ENCODE data around the gene OR14J1.
"Not testable (repeated sequence)": the region's sequence is repeated elsewhere in the genome, so short reads cannot be mapped to it uniquely, and the experiment has no call there.

OR14J1 gene

GRCh38 chr6:29301316-29301715 lies at the start of gene OR14J1:
Gene OR14J1 (plus strand): TSS chr6:29301701. CDS start chr6:29306690, 4,989 bp downstream.
- ATAC-seq: no peak
- H3K27ac Mint-ChIP-seq: no peak within 1 kb of the TSS
- H3K9me3 Mint-ChIP-seq: no peaks in the 10 kb centered on the region
- H3K36me3 Mint-ChIP-seq: no peaks in the 10 kb centered on the region
- H3K27me3 Mint-ChIP-seq: peaks cover 9% of the 10 kb centered on the region
- H3K4me1 Mint-ChIP-seq: no peaks in the 10 kb centered on the region
- H3K4me3 Mint-ChIP-seq: no peak within 1 kb of the TSS

- H3K9me3 Mint-ChIP-seq: peaks cover 32% of the 10 kb centered on the region
- H3K4me3 Mint-ChIP-seq: no peak overlapping the region
- no peak for ATAC-seq
- no peaks in the 10 kb centered on the region for H3K4me1 Mint-ChIP-seq
- peaks cover 56% of the 10 kb centered on the region for H3K27me3 Mint-ChIP-seq
- H3K36me3 Mint-ChIP-seq: no peaks in the 10 kb centered on the region
- no peak overlapping the region for H3K27ac Mint-ChIP-seq
These were observed 49.8 kb upstream of the OR14J1 start for GRCh38 chr6:29251736-29252135.

- Mint-ChIP-seq H3K27ac (no peak overlapping the region), H3K9me3 (peaks cover 22% of the 10 kb centered on the region), H3K27me3 (peaks cover 18% of the 10 kb centered on the region), H3K4me1 (no peaks in the 10 kb centered on the region), H3K36me3 (no peaks in the 10 kb centered on the region), H3K4me3 (no peak overlapping the region)
- no peak for ATAC-seq
These were observed 46.0 kb upstream of the OR14J1 start for GRCh38 chr6:29255530-29255929.

- H3K4me3 Mint-ChIP-seq: no peak overlapping the region
- H3K9me3 Mint-ChIP-seq: peaks cover 4% of the 10 kb centered on the region
- no peaks in the 10 kb centered on the region for H3K36me3 Mint-ChIP-seq
- ATAC-seq: no peak
- no peak overlapping the region for H3K27ac Mint-ChIP-seq
- peaks cover 15% of the 10 kb centered on the region for H3K27me3 Mint-ChIP-seq
- no peaks in the 10 kb centered on the region for H3K4me1 Mint-ChIP-seq
These were observed 41.8 kb upstream of the OR14J1 start for GRCh38 chr6:29259721-29260120.

- Mint-ChIP-seq H3K27me3 (peaks cover 22% of the 10 kb centered on the region), H3K4me3 (no peak overlapping the region), H3K27ac (no peak overlapping the region), H3K4me1 (no peaks in the 10 kb centered on the region), H3K36me3 (no peaks in the 10 kb centered on the region), H3K9me3 (peaks cover 4% of the 10 kb centered on the region)
- no peak for ATAC-seq
These were observed 38.5 kb upstream of the OR14J1 start for GRCh38 chr6:29263001-29263400.

GRCh38 chr6:29294499-29294914 lies 7.0 kb upstream of the OR14J1 start:
- no peaks in the 10 kb centered on the region for H3K4me1 Mint-ChIP-seq
- no peaks in the 10 kb centered on the region for H3K36me3 Mint-ChIP-seq
- H3K27ac Mint-ChIP-seq: no peak overlapping the region
- no peak for ATAC-seq
- no peak overlapping the region for H3K4me3 Mint-ChIP-seq
- peaks cover 29% of the 10 kb centered on the region for H3K27me3 Mint-ChIP-seq
- no peaks in the 10 kb centered on the region for H3K9me3 Mint-ChIP-seq

GRCh38 chr6:29295181-29295585 lies 6.3 kb upstream of the OR14J1 start:
- Mint-ChIP-seq H3K4me3 (no peak overlapping the region), H3K9me3 (no peaks in the 10 kb centered on the region), H3K36me3 (no peaks in the 10 kb centered on the region), H3K27me3 (peaks cover 26% of the 10 kb centered on the region), H3K4me1 (no peaks in the 10 kb centered on the region), H3K27ac (no peak overlapping the region)
- ATAC-seq: no peak

- H3K27me3 Mint-ChIP-seq: peaks cover 22% of the 10 kb centered on the region
- H3K4me3 Mint-ChIP-seq: no peak overlapping the region
- no peaks in the 10 kb centered on the region for H3K36me3 Mint-ChIP-seq
- ATAC-seq: no peak
- H3K4me1 Mint-ChIP-seq: no peaks in the 10 kb centered on the region
- H3K9me3 Mint-ChIP-seq: no peaks in the 10 kb centered on the region
- no peak overlapping the region for H3K27ac Mint-ChIP-seq
These were observed 5.9 kb upstream of the OR14J1 start for GRCh38 chr6:29295623-29296022.

- H3K9me3 Mint-ChIP-seq: no peaks in the 10 kb centered on the region
- no peaks in the 10 kb centered on the region for H3K36me3 Mint-ChIP-seq
- ATAC-seq: no peak
- no peaks in the 10 kb centered on the region for H3K4me1 Mint-ChIP-seq
- H3K27ac Mint-ChIP-seq: no peak overlapping the region
- peaks cover 16% of the 10 kb centered on the region for H3K27me3 Mint-ChIP-seq
- no peak overlapping the region for H3K4me3 Mint-ChIP-seq
These were observed 18.4 kb downstream of the OR14J1 start for GRCh38 chr6:29319931-29320330.

GRCh38 chr6:29323332-29323731 lies 21.8 kb downstream of the OR14J1 start:
- not testable (repeated sequence) for ATAC-seq, H3K36me3 Mint-ChIP-seq, H3K4me3 Mint-ChIP-seq, H3K4me1 Mint-ChIP-seq, H3K9me3 Mint-ChIP-seq, H3K27ac Mint-ChIP-seq
- peaks cover 12% of the 10 kb centered on the region for H3K27me3 Mint-ChIP-seq

GRCh38 chr6:29325777-29326176 lies 24.3 kb downstream of the OR14J1 start:
- Mint-ChIP-seq H3K4me3 (no peak overlapping the region), H3K9me3 (no peaks in the 10 kb centered on the region), H3K4me1 (no peaks in the 10 kb centered on the region), H3K27ac (no peak overlapping the region), H3K27me3 (peaks cover 21% of the 10 kb centered on the region), H3K36me3 (no peaks in the 10 kb centered on the region)
- ATAC-seq: no peak

GRCh38 chr6:29332676-29333075 lies 31.2 kb downstream of the OR14J1 start:
- Mint-ChIP-seq H3K9me3 (no peaks in the 10 kb centered on the region), H3K27me3 (peaks cover 49% of the 10 kb centered on the region), H3K27ac (no peak overlapping the region), H3K36me3 (no peaks in the 10 kb centered on the region), H3K4me3 (no peak overlapping the region), H3K4me1 (peaks cover 2% of the 10 kb centered on the region)
- no peak for ATAC-seq

GRCh38 chr6:29336269-29336668 lies 34.8 kb downstream of the OR14J1 start:
- Mint-ChIP-seq H3K4me3 (no peak overlapping the region), H3K27me3 (peaks cover 56% of the 10 kb centered on the region), H3K9me3 (no peaks in the 10 kb centered on the region), H3K27ac (no peak overlapping the region), H3K4me1 (peaks cover 10% of the 10 kb centered on the region), H3K36me3 (no peaks in the 10 kb centered on the region)
- no peak for ATAC-seq

GRCh38 chr6:29345380-29345779 lies 43.9 kb downstream of the OR14J1 start:
- H3K4me3 Mint-ChIP-seq: no peak overlapping the region
- no peak overlapping the region for H3K27ac Mint-ChIP-seq
- no peaks in the 10 kb centered on the region for H3K36me3 Mint-ChIP-seq
- no peaks in the 10 kb centered on the region for H3K4me1 Mint-ChIP-seq
- no peak for ATAC-seq
- H3K9me3 Mint-ChIP-seq: peaks cover 6% of the 10 kb centered on the region
- no peaks in the 10 kb centered on the region for H3K27me3 Mint-ChIP-seq

GRCh38 chr6:29349348-29349747 lies 47.8 kb downstream of the OR14J1 start:
- not testable (repeated sequence) for H3K4me1 Mint-ChIP-seq, H3K4me3 Mint-ChIP-seq, H3K36me3 Mint-ChIP-seq, ATAC-seq, H3K27ac Mint-ChIP-seq
- peaks cover 18% of the 10 kb centered on the region for H3K9me3 Mint-ChIP-seq
- H3K27me3 Mint-ChIP-seq: peaks cover 33% of the 10 kb centered on the region

GRCh38 chr6:29354980-29355379 lies 53.5 kb downstream of the OR14J1 start:
- Mint-ChIP-seq H3K27me3 (peaks cover 67% of the 10 kb centered on the region), H3K4me3 (no peak overlapping the region), H3K4me1 (no peaks in the 10 kb centered on the region), H3K9me3 (peaks cover 13% of the 10 kb centered on the region), H3K36me3 (no peaks in the 10 kb centered on the region), H3K27ac (no peak overlapping the region)
- ATAC-seq: no peak

- no peaks in the 10 kb centered on the region for H3K36me3 Mint-ChIP-seq
- peaks cover 73% of the 10 kb centered on the region for H3K27me3 Mint-ChIP-seq
- no peak for ATAC-seq
- no peak overlapping the region for H3K4me3 Mint-ChIP-seq
- no peaks in the 10 kb centered on the region for H3K4me1 Mint-ChIP-seq
- peaks cover 10% of the 10 kb centered on the region for H3K9me3 Mint-ChIP-seq
- H3K27ac Mint-ChIP-seq: no peak overlapping the region
These were observed 54.1 kb downstream of the OR14J1 start for GRCh38 chr6:29355603-29356002.
